Cardiac muscle cell (in vitro differentiated cells and primary cell): Measurements from ENCODE around the gene MTFMT. TPM values are rescaled to one million over a fixed set of nuclear protein-coding genes. Genes with fewer than 3 reads are reported as not detected.

Source experiments
- DNase-seq, 2 donors: peaks; one replicate each; pipeline versions ENCODE4 v3.0.0 to v3.0.0-alpha.2; 2010 to 2017; ENCODE audit warnings: low read depth in 1 of 2, low spot score in 1 of 2
- H3K27ac ChIP-seq: fragments of 200-600 bp; sonication (generic); 2 replicates; pipeline ENCODE4 v1.5.1; 2016
- H3K27me3 ChIP-seq: fragments of 200-600 bp; sonication (generic); 2 replicates; pipeline ENCODE4 v1.6.0; 2016; ENCODE audit warnings: control low read depth
- H3K36me3 ChIP-seq: fragments of 200-600 bp; sonication (generic); 2 replicates; pipeline ENCODE4 v1.5.1; 2016; ENCODE audit warnings: control low read depth
- H3K4me1 ChIP-seq: fragments of 200-600 bp; sonication (generic); 2 replicates; pipeline ENCODE4 v1.8.1; 2017; ENCODE audit warnings: low read depth, mild to moderate bottlenecking, mixed run types
- H3K4me3 ChIP-seq: fragments of 200-600 bp; sonication (generic); 2 replicates; pipeline ENCODE4 v1.5.1; 2016; ENCODE audit warnings: mild to moderate bottlenecking
- H3K9me3 ChIP-seq: fragments of 200-600 bp; sonication (generic); 2 replicates; pipeline ENCODE4 v1.5.1; 2017; ENCODE audit warnings: low read depth, mild to moderate bottlenecking, control low read depth
- polyA plus RNA-seq: library from polyadenylated mRNA; unstranded; fragments of >200 nt; fragmentation: Nextera tagmentation; extraction: Ambion mirVana; gene quantifications from 2 replicates; pipeline ENCODE4 v1.2.1, GENCODE V29; 2016
- total RNA-seq: library from RNA; depleted of rRNA; stranded (reverse); fragments of >200 nt; gene quantifications from 2 replicates; pipeline ENCODE4 v1.2.3, GENCODE V29; 2016
- TF ChIP-seq, protein P1 (sequence below): IDR thresholded peaks from 2 replicates; pipeline ENCODE4 v1.5.1; 2012; ENCODE audit warnings: low read depth, mild to moderate bottlenecking, low read length

Gene MTFMT
- total and polyA plus RNA-seq, 2 experiments from 2014 or later = 26.6 to 53.5 TPM

DNA sequence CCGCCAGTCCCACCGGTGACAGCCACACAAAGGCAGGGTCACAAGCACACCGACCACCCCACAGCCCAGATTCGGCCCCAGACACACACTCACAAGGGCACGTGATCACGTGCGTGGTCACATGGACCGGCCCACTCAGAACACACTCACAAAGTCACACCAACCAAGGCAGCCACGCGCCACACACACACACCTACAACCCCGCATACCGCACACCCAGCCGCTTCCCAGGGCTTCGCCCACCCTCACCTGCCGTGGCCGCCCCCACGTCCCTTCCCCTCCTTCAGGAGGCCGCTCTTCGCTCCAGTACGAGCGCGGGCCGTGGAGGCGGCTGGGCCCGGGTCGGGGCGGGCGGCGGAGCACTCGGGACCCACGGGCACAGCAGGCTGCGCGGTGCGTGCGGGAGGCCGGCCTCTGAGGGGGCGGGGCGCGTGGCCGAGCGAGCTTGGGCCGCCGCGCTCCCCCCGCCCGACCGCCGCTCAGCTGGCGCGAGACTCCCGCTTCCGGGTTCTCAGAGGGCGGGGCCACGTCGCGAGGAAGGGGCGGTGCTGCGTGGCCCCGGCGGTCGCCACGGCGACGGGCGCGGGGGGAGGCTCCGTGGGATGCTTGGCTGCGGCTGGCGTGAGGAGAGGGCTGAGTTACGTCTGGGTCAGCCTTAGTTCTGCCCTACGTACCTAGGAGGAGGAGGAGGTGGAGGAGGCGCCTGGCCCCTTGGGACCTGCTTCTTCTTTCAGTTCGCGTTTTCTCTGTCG is 39.8 kb downstream of the MTFMT start, which contains the start of gene SPG21:
SPG21 (minus strand) TSS at position 499 of the 752 bp plus-strand sequence. CDS start 6,345 bp downstream, outside the sequence.
- Histone ChIP-seq H3K9me3 (no peaks in the 10 kb centered on the region), H3K27ac (peak within 1 kb of the TSS; percentile 90), H3K36me3 (no peaks in the 10 kb centered on the region), H3K27me3 (no peaks in the 10 kb centered on the region), H3K4me3 (peak within 1 kb of the TSS; percentile 86), H3K4me1 (peaks cover 3% of the 10 kb centered on the region)
- DNase-seq = peak; percentile 96 to 98
- TF ChIP-seq, protein P1, sequence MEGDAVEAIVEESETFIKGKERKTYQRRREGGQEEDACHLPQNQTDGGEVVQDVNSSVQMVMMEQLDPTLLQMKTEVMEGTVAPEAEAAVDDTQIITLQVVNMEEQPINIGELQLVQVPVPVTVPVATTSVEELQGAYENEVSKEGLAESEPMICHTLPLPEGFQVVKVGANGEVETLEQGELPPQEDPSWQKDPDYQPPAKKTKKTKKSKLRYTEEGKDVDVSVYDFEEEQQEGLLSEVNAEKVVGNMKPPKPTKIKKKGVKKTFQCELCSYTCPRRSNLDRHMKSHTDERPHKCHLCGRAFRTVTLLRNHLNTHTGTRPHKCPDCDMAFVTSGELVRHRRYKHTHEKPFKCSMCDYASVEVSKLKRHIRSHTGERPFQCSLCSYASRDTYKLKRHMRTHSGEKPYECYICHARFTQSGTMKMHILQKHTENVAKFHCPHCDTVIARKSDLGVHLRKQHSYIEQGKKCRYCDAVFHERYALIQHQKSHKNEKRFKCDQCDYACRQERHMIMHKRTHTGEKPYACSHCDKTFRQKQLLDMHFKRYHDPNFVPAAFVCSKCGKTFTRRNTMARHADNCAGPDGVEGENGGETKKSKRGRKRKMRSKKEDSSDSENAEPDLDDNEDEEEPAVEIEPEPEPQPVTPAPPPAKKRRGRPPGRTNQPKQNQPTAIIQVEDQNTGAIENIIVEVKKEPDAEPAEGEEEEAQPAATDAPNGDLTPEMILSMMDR = no peak

- Histone ChIP-seq H3K27ac (no peak overlapping the region), H3K4me1 (peaks cover 3% of the 10 kb centered on the region), H3K27me3 (no peaks in the 10 kb centered on the region), H3K4me3 (no peak overlapping the region), H3K9me3 (no peaks in the 10 kb centered on the region), H3K36me3 (peaks cover 6% of the 10 kb centered on the region)
- TF ChIP-seq, protein P1 = no peak
- DNase-seq = no peak
Measured at GRCh38 chr15:64987136-64987535, 42.3 kb downstream of the MTFMT start.

DNA sequence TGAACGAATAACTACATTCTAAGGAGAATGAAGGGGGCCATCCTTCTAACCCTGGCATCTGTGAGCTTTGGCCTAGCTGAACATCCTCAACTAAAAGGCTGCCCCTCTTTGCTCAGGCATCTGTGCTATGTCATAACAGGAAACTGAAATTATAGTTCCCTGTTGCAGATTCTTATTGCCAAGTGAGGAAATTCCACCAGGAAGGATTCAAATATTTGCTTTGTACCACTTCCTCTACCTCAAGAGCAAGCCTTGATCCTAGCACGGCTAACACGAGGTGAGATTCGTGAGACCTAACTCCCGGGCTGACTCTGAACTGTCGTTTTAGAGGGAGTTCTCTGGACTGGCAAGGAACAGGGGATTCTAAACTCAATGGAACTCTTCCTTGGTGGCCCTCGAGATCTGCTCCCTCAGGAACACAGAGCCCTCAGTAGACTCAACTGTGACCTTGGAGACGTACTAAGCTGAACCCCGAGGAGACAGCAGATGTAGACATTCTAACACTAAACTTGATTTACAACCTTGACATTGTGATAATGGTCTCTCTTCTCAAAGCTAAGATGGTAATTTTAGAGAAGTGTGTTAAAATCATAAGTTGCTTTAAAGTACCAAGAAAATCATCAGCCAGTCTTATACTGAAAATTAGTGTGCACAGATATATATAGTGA is 43.9 kb downstream of the MTFMT start:
- TF ChIP-seq, protein P1 = no peak
- DNase-seq = peak in 1 of 2 donors; percentile 62
- H3K27ac ChIP-seq = peak overlapping the region; percentile 39
- peaks cover 3% of the 10 kb centered on the region for H3K4me1 ChIP-seq
- no peak overlapping the region for H3K4me3 ChIP-seq
- H3K9me3 ChIP-seq = no peaks in the 10 kb centered on the region
- H3K36me3 ChIP-seq = peaks cover 7% of the 10 kb centered on the region
- H3K27me3 ChIP-seq = no peaks in the 10 kb centered on the region

DNA sequence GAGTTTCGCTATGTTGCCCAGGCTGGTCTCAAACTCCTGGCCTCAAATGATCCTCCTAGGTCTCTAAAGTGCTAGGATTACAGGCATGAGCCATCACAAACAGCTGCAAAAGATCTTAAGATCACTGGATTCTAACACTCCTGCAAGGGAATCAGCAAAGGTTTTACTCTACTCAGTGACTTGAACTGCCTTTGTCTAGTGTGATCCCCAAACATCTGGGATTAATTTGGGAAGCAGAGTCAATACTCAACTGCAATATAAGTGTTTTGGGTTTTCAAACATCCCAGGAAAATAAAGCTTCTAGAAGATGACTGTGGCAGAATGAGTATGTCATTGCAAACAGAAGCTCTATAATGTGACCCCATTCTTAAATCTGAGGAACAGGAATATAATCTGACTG is 47.0 kb downstream of the MTFMT start:
- no peak for DNase-seq
- Histone ChIP-seq H3K27ac (no peak overlapping the region), H3K27me3 (no peaks in the 10 kb centered on the region), H3K4me3 (no peak overlapping the region), H3K9me3 (no peaks in the 10 kb centered on the region), H3K36me3 (peaks cover 7% of the 10 kb centered on the region), H3K4me1 (no peaks in the 10 kb centered on the region)
- TF ChIP-seq, protein P1 = no peak

- Histone ChIP-seq H3K36me3 (peaks cover 7% of the 10 kb centered on the region), H3K4me1 (no peaks in the 10 kb centered on the region), H3K27me3 (no peaks in the 10 kb centered on the region), H3K9me3 (no peaks in the 10 kb centered on the region), H3K4me3 (no peak overlapping the region), H3K27ac (no peak overlapping the region)
- TF ChIP-seq, protein P1 = no peak
- no peak for DNase-seq
Measured at GRCh38 chr15:64981812-64982431, 47.5 kb downstream of the MTFMT start.
